Cerebellar cortex (tissue), 1 donor: ENCODE data around the gene CNR2.
"Not testable (repeated sequence)": the region's sequence is repeated elsewhere in the genome, so short reads cannot be mapped to it uniquely, and the experiment has no call there.

Experiments used
- DNase-seq: peaks from one replicate; pipeline ENCODE4 v3.0.0-alpha.2; 2015; ENCODE audit warnings: low spot score

The CNR2 gene

DNA sequence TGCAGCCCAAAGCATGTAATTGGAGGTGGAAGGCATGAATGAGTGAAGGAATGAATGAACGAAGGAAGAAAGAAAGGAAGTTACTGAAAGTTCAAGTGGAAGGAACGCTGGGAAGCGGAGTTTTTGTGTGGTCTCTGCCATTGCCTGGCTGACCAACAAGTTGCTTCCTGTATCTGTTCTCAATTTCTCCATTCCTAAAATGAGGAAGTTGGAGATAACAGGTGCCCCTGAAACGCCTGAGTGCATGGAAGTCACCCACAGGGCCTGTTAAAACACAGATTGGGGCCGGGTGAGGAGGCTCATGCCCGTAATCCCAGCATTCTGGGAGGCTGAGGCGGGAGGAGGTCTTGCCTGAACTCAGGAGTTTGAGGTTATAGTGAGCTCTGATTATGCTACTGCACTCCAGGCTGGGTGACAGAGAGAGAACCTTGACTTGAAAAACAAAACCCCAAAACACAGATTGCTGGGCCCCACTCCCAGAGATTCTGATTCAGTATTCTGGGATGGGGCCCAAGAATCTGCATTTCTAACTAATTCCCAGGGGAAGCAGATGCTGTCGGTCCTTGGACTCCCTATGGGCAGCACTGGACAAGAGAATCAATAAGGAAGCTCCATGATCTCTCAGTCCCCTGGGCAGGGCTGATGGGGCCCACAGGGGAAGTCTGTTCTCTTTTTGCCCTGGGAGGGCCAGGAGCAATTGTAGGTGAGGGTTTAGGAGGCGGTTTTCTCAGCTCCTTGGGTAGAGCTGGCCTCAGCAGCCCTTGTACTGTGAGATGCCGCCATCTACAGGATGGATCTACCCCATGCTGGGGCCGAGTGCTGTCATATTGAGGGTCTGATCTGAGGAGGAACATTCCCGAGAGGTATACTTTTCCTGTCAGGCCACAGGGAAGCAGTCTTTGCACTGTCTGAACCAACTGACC lies 3.3 kb upstream of the CNR2 start:
- DNase-seq = peak; percentile 73

DNA sequence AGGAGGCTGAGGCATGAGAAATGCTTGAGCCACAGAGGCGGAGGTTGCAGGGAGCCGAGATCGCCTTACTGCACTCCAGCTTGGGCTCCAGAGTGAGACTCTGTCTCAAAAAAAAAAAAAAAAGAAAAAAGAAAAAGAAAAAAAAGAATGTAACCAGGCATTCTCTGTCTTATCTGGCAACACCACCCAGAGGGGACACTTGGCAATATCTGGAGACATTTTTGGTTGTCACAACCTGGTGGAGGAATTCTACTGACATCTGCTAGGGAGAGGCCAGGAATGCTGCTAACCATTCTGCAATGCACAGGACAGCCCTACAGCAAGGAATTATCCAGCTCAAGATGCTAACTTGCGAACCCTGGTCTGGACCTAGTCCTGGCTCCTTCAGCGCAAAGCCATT lies 2.3 kb upstream of the CNR2 start:
- DNase-seq = no peak

DNA sequence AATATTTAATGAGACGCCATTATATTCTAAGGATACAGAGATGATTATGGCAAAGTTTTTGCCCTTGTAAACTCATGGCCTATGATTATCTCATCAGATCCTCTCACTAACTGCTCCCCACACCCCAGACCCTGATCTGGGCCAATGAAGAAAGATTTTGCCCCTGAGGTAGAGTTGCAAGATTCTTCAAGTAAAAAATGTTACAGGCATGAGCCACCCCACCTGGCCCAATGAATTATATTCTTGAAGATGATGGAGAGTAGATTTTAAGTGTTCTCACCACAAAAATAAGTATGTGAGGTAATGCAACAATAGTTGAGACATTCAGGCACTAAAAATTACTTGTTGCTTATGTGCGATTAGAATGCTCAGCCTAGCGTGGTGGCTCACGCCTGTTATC lies 1.8 kb upstream of the CNR2 start:
- no peak for DNase-seq

DNA sequence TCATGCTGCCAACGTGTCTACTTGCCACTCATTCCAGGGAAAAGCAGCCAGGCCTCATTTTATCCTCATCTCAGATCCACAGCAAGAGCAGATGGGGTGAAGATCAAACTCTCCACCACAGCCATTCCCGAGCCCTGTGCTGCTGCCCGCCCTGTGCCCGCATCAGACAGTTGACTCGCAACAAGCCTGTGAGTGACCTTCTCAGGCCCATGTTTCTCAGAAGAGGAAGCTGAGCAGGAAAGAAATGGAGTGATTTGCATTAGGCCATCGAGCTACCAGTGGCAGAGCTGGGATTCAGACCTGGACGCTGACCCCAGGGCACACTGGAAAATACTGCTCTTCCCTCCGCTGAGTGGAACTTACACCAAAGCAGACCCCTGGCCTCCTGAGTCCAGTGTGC lies 1.2 kb downstream of the CNR2 start:
- DNase-seq = no peak

DNA sequence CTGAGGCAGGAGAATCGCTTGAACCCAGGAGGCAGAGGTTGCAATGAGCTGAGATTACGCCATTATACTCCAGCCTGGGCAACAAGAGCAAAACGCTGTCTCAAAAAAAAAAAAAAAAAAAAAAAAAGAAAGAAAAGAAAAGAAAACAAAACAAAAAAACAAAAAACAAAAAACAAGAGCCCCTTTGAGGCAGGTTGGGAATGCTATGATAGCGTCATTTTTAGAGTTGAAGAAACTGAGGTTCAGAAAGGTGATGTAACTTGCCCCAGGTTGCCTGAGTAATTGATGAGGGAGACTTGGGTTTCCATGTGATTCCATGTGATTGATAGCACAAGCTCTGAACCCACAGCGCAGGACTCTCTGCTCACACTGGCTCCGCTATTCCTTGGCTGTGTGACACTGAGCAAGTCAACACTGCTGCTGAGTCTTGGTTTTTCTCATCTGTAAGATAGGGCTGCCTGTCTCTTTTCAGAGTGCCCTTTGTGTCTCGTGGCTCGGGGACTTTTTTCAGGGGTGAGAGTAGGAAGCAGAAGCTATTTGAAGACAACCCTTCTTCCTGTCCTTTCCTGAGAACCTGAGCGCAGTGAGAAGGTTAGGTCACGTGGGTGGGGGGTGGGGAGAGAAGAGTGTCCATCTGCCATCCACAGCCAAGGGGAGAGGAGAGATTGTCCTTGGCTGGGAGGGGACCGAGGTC lies 2.5 kb downstream of the CNR2 start:
- DNase-seq = no peak

DNA sequence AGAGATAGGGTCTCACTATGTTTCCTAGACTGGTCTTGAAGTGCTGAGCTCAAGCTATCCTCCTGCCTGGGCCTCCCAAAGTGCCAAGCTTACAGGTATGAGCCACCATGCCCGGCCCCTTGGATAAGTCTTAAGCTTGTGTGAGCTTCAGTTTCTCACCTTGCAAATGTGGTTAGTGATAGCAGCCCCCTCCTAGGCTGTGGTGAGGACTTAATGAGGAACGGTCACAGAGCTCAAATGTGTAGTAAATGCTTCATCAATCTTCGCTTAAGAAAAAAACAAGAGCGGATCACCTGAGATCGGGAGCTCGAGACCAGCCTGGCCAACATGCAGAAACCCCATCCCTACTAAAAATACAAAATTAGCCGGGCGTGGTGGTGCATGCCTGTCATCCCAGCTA lies 3.0 kb downstream of the CNR2 start:
- DNase-seq = no peak

DNA sequence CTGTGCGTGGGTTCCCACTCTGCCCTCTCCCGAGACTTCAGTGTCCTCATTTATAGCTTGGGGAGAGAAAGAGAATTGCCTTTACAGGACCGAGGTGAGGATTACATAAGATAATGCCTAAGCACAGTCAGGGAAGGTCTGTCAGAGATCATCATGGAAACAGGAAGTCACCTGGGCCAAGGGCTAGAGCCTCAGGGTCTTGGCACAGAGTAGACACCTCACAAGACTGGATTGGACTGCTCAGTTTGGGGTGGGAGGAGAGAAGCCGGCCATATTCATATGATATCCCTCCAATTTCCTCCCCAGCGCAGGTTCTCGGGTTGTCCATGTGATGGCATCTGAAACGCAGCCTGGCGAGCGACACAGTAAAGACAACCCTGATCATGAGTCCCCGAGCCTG lies 3.8 kb downstream of the CNR2 start:
- no peak for DNase-seq

DNA sequence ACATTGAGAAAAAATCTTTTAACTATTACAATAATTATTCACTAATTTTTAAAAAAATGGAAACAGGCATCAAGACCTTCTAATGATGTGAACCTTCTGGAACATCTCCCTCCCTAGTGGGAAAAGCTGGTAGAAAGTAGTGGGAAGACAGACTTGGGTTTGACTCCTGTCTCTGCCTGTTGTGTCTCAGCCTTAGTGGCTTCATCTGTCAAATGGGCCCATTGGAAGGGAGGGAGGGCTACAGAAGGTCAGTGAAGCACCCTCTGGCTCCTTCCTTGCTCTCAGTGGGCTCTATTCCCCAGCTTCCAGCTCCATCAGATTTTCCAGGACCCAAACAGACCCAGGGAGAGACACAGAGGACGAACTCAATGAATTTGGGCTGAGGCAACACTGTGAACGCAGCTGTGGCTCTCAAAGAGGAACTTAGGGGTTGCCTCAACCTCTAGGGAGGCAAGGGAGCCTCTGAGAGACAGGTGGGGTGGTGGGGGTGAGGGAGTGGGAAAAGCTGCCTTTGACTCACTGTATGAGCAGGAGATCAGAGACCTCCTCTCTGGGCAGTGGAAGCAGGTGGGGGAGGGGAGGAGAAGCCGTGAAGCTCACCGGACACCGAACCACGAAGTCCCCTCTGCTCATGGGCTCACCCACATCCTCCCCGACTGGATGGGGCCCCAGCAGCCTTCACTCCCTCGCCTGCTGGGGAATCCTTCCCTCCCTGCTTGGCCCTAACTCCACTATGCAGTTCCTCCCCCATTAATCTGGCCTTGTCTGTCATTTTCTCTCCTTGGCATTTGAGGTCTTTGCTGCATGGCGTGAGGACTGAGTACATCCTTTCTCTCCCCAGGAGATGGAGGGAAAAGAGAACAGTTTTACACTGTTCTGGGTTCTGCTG lies 4.5 kb downstream of the CNR2 start:
- DNase-seq = no peak

DNA sequence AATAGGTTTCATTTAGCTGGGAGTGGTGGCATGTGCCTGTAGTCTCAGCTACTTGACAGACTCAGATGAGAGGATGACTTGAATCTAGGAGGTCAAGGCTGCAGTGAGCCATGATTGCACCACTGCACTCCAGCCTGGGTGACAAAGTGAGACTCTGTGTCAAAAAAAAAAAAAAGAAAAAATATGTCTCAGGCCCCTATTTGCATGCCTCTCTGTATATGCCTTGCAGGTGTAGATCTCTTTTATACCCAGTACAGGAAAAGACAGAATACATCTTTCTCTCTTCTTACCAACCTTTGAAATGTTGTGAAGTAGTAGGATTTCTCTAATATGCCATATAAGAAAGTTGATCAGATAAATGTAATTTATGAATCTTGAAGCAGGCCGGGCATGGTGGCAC lies 6.4 kb downstream of the CNR2 start:
- DNase-seq = no peak

DNA sequence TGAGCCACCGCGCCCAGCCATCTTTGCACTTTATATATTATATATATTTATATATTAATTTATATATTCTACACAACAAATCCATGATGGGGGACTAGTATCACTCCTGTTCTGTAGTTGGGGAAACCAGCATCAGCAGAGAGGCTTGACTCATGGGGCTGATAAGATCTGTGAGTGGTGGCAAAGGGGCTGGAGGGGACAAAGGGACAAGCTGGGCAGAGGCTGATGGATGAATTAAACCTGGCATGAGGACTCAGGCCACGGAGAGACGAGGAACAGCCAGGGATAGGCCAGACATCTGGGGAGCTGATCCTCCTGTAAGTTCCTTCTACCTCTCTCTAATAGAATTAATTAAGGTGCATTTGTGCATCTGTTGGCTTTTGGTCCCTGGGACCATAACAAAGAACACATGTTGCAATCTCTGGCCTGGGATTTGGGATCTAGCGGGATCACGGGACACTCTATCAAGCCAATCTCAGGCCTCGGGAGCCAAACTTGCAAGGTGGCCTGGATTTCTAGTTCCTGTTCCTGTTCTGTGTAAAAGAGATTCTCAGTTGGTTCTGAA lies 7.6 kb downstream of the CNR2 start:
- no peak for DNase-seq

DNA sequence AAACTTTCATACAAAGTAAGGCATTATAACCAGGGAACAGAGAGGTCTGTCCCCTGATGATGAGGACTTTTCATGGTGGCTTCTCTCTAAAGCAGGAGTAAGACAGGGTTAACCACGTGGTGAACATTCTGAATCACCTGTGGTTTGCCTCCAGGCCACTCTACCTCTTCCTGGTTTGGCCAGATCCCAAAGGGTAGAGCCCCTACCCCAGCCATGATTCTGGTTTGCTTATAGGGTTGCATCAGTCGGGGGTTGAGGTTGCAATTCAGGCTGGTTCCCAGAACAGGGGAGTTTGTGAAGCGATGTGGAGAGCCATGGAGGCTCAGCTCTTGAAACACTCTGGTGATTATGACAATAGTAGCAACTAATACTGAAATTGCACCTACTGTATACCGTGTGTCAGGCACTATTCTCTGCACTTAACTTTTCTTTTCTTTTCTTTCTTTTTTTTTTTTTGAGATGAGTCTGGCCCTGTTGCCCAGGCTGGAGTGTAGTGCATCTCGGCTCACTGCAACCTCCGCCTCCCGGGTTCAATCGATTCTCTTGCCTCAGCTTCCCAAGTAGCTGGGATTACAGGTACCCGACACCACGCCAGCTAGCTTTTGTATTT lies 8.3 kb downstream of the CNR2 start:
- no peak for DNase-seq

DNA sequence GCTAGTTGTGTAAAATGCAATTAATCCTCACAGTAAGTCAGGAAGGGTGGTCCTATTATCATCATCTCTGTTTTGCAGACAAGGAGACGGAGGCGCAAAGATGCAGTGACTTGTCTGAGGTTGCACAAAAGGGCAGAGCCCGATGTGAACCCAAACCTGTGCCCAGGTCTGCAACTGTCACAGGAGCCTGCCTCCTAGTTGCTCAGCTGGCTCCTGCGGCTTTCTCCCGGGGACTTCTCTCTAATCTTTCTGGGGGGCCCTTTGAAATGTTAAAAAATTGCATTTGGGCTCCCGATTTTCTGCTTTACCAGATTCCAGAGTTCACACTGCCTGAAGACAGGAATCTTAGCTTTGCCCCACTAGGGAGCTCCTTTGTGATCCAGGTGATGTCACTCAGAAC lies 9.4 kb downstream of the CNR2 start:
- no peak for DNase-seq

DNA sequence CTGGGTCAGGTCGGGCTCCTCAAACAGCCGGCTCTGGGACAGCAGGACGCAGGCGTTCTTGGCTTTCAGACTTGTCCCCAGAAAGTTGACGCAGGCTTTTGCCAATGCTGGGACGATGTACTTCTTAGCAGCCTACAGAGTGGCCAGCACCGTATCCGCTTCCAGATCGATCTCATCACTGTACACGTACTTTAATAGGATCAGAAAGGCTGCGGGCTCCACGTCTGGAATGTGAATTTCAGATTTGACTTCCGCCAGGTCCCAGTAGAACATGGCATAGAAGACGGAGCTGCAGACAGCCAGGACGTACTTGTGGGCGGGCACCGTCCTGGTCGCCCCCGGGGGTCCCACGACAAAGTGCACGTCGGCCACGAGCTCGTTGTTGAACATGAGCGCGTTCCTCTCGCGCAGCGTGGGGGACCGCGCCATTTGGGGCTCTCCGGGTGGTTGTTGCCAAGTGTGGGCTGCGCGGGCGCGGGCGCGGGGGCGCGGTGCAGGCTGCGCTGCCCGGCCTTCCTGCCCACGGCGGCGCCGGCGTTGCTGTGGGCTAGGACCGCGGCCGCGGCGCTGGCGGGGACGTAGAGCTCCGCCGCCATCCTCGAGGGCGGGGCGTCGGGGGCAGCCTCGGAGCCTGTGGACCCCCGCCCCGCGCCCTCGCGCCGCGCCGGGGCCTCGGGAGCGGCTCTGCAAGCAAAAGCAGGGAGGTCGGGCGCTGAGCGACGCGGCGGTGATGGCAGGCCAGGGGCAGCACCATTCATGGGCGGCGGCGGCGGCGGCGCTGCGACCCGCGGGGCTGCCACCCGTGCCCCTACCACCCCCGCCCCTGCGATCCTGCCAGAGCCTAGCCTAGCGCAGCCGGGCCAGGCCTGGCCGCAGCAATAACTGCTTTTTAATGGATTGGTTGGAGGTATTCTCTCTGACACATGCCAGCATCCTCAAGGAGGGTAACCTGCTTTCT lies 10.6 kb downstream of the CNR2 start:
- DNase-seq = no peak

DNA sequence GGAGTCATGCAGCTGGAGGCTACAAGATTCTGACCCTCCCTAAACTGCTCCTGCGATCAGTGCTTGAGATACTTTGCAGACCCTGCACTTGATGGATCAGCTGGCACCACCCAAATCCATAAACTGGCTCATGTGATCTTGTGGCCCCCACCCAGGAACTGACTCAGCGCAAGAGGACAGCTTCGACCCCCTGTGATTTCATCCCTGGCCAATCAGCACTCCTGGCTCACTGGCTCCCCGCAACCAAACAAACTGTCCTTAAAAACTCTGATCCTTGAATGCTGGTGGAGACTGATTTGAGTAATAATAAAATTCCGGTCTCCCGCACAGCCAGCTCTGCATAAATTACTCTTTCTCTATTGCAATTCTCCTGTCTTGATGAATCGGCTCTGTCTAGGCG lies 13.1 kb downstream of the CNR2 start:
- not testable (repeated sequence) for DNase-seq

DNA sequence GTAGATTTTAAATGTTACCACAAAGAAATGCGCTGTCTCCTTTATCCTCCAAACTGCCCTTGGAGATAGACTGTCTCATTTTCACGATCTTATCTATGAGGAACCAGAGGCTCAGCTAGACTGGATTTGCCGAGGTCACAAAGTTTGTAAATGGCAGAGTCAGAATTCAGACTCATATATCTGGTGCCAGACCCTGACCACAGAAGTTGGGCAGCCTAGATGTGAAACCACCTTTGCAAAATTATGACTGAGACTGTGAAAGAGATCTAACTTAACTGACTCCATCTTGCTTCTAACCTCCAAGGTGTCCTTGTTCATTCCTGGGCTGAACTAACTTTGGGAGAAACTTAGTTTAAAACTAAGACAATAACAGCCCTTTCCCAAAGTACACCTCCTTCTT lies 14.1 kb downstream of the CNR2 start:
- no peak for DNase-seq

DNA sequence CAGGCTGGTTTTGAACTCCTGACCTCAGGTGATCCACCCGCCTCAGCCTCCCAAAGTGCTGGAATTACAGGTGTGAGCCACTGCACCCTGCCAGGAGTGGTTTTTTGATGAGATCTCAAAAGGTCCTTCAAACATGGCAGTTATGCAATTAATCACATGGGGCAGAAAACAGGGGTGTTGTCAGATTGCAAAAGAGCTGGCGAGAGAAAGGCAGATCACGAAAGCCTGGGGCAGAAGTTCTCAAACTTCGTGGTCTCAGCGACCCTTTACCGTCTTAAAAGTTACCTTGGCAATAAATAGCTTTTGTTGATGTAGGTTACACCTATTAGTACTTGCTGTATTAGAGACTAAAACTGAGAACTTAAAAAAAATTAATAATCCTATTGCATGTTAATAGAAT lies 16.1 kb downstream of the CNR2 start:
- no peak for DNase-seq

DNA sequence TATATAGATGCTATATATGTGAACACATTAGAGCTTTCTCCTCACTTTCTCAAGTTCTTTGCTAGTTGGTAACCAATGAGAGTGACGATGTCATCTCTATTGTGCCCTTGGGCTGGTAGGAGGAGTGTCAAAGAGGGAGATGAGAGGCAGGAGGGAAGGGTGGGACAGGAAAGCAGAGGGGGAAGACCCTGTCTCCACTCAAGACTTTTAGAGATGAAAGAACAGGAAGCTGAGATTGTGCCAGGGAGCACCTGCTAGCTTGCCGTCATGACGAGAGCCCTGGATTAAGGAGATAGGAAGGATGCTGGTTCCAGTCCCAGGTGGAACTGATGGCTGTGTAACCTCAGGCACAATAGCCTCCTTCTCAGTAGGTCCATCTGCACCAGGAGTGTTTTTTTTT lies 16.7 kb downstream of the CNR2 start:
- no peak for DNase-seq

DNA sequence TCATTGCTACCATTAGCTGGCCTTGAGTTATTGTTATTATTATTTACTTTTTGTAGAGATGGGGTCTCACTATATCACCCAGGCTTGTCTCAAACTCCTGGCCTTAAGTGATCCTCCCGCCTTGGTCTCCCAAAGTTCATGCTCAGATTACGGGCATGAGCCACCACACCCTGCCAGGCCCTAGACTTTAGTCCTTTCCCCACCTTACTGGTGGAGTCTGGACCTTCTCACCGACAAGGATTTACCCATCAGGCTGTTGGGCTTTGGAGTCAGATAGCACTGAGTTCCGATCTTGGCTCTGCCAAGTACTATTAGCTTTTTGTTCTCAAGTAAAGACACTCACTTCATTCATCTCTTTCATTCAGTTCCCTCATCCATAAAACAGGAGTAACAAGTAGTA lies 17.2 kb downstream of the CNR2 start:
- DNase-seq = no peak

DNA sequence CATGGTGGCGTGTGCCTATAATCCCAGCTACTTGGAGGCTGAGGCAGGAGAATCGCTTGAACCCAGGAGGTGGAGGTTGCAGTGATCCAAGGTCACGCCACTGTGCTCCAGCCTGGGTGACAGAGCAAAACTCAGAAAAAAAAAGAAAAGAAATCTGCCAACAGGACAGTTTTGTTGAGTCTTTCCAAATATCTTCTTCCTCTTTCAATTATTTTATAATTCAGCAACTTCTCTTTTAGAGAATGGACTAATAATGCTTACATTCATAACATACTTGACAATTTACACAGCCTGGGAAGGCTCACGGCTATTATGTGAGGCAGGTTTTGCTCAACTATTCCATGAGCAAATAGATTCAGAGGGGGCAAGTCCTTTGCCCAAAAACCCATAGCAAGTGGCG lies 18.1 kb downstream of the CNR2 start:
- no peak for DNase-seq

DNA sequence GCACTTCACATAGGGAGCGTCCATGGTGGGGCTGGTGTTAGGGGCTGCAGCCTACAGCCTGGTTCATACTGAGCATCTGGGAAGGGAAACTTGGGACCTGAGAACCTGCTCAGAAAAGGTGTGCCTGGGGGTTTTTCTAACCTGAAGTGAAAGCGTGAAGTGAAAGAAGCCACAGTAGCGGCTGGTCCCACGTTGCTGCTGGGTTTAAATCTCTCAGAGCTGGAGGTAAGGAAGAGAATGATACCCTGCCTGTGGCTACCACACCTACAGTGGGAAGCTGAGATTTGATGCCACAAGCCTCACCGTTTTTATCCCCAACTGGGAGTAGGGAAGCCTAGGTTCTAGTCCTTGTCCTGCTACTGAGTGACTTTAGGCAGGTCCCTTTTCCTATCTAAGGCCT lies 24.1 kb downstream of the CNR2 start:
- DNase-seq = no peak

DNA sequence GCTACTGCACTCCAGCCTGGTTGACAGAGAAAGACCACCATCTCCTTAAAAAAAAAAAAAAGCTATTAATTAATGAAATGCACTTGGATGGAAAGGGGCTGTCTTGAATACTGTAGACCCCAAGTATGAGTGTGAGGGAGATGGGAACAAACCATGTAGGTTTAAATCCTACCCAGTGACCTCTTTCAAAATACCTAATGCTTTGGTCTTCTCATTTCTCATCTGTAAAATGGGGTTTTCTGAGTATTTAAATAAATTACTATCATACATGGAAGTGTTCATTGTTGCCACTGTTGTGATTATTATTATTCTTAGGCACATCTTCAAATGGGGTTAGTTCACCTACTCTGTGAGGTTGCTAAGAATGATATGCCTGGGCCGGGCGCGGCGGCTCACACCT lies 27.9 kb downstream of the CNR2 start:
- no peak for DNase-seq
